Activated CD4-positive, alpha-beta T cell treated with anti-CD3 and anti-CD28 coated beads, Interleukin-2, Interleukin-6, amounts not matched to agents 100 ng/mL and 50 ng/mL, durations not matched to agents 16 hours and 8 hours (primary cell): ENCODE measurements around the gene IL23A.
"Not testable (repeated sequence)": the region's sequence is repeated elsewhere in the genome, so short reads cannot be mapped to it uniquely, and the experiment has no call there.

Source experiments
- DNase-seq: peaks from one replicate; pipeline ENCODE4 v3.0.0-alpha.2; 2020

The IL23A gene, protein sequence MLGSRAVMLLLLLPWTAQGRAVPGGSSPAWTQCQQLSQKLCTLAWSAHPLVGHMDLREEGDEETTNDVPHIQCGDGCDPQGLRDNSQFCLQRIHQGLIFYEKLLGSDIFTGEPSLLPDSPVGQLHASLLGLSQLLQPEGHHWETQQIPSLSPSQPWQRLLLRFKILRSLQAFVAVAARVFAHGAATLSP

DNA sequence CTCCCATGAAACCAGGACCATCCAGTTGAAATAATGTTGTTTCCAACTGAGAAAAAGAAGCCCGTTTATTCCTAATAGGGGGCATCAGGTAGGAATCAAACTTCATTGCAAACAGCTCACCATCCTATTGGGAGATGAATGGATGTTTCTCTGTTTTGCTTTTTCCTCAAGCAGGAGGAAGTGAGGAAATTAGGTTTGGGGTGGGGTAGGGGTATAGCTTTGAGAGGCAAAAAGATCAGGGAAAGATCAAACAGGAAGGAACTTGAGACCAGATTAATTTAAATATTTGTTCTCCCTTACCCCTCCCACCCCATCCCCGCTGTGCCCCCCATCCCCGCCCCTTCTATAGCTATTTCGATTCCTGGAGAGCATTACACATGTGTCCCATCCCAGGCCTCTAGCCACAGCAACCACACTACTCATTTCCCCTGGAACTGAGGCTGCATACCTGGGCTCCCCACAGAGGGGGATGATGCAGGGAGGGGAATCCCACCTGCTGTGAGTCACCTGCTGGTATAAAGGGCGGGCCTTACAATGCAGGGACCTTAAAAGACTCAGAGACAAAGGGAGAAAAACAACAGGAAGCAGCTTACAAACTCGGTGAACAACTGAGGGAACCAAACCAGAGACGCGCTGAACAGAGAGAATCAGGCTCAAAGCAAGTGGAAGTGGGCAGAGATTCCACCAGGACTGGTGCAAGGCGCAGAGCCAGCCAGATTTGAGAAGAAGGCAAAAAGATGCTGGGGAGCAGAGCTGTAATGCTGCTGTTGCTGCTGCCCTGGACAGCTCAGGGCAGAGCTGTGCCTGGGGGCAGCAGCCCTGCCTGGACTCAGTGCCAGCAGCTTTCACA, at the start of gene IL23A:
IL23A (plus strand) TSS at position 577 of the 850 bp plus-strand sequence; CDS start at position 738, 161 bp downstream.
- peak; percentile 87 for DNase-seq

DNA sequence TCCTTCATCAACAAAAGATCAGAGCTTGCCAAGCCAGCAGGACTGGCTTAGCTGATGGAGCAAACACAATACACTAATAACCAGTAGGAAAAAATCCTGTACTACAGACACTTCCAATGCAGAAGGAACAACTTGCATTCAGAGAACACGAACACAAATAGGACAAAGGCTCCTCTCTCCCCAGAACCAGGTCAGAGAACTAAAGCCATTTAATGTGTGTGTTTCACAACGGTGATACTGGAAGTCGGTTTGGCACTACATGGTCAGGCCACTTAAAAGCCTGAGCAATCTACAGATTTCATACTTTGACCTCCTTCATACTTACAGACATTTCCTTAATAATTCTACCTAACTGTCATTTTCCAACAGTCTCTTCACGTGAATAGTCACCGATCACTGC, 44.9 kb upstream of the IL23A start:
- DNase-seq = no peak

DNA sequence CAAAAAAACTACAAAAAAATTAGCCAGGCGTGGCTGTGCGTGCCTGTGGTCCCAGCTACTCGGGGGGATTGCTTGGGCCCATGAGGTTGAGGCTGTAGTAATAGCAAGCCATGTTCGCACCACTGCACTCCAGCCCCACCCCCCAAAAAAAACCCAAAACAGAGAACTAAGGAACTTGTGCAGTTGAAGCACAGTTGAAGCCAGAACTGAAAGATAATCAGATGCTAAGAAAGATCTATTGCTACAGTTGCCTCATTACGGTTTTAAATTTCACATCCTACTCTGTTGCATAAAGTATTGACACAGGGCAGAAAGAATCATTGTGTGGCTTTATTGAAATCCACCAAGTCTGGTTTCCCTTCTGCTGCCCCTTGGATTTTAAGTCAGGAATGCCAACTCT, 42.4 kb upstream of the IL23A start:
- no peak for DNase-seq

DNA sequence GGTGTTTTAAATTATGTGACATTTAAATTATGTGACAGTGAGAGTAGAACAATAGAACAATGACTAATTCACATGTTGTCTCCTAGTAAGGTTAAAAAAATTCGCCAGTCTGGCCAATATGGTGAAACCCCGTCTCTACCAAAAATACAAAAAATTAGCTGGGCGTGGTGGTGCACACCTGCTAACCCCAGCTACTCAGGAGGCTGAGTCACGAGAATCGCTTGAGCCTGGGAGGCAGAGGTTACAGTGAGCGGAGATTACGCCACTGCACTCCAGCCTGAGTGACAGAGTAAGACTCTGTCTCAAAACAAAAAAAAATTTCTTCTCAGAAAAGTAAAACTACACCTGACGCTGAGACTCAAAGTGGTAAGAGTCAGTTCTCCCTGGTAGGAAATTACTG, 41.3 kb upstream of the IL23A start:
- DNase-seq = no peak

DNA sequence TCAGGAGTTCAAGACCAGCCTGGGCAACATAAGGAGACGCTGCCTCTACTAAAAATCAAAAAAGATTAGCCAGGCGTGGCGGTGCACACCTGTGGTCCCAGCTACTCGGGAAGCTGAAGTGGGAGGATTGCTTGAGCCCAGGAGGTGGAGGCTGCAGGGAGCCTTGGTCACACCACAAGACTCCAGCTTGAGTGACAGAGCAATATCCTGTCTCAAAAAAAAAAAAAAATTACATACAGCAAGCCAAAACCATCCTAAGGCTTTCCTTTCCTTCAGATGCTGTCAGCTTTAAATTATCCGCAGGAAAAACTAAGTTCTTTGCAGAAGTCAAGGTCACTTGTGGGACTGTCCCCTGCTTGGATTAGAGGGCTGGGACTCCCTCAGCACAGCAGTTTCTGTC, 39.9 kb upstream of the IL23A start:
- no peak for DNase-seq

DNA sequence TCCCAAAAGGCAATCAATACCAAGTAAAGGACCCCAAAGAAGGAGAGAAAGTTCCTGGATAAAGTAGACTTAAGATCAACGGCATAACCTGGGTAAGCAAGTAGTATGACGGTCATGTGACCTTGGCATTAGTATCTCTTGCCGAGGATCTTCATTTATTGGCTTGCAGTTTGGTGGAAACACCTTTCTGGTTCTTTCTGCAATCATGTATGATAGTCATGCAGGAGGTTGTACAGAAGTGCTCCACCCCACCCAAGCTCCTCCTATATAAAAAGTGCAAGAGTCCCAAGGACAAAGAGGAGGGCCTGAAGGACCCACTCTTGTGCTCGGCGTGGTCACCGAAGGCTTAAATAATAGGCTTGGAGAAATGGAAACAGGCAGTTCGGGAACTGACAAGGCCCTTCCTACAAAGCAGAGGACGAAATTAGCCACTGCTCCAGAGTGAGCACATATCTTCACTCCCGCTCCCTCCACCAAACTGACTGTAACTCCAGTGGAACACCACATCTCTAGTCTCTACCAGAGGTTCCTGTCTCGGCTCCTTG, 39.3 kb upstream of the IL23A start:
- DNase-seq = peak; percentile 53

- peak; percentile 100 for DNase-seq
Measured at GRCh38 chr12:56299853-56300643, 38.6 kb upstream of the IL23A start, which contains the start of gene CS. Gene CS, minus strand, starts transcription at chr12:56300330. Its CDS starts 129 bp downstream, at chr12:56300201.

DNA sequence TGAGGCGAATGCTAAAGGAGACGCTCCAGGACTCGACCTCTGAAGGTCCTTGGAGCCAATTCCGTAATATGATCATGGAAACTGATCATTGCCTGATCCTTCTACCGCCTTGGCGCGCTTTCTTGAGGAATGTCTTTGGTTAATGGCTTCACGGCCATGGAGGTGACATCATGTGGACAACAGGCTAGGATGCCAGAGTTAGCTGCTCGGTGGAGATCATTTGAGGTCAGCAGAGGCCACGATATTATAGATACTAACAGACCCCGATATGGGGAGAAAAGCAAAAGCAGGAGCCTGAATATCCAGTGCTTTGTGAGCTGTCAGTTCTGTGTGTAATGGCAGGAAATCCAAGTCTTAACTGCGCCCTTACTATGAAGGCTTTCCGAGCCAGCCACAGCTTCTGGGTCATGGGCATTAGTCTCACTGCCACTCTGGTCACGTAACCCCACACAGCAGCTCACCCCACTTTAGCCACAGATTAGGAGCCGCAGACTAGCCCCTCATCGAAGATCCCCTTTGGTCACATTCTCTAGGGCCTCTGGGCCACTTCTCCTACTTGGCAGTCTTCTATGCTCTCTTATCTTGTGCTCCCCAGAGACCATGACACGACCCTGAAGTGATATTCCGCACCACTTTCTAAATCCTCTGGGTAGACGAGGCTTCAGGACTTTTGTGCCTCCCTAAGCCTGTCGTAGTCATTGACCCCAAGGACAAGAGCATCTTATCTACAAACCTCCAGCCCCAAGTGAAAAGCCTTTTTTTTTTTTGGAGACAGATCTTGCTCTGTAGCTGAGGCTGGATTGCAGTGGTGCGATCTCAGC, 37.8 kb upstream of the IL23A start:
- DNase-seq = no peak

DNA sequence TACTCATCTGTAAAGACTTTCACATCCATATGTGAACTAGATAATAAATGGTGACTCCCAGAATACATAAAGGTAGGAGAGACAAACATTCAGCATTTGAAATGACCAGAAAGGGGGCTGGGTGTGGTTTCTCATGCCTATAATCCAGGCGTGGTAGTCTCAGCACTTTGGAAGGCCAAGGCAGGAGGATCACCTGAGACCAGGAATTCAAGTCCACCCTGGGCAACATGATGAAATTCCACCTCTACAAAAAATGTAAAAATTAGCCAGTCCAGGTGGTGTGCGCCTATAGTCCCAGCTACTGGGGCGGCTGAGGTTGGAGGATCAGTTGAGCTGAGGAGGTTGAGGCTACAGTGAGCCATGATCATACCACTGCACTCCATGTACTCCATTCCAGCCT, 34.4 kb upstream of the IL23A start:
- DNase-seq = no peak

DNA sequence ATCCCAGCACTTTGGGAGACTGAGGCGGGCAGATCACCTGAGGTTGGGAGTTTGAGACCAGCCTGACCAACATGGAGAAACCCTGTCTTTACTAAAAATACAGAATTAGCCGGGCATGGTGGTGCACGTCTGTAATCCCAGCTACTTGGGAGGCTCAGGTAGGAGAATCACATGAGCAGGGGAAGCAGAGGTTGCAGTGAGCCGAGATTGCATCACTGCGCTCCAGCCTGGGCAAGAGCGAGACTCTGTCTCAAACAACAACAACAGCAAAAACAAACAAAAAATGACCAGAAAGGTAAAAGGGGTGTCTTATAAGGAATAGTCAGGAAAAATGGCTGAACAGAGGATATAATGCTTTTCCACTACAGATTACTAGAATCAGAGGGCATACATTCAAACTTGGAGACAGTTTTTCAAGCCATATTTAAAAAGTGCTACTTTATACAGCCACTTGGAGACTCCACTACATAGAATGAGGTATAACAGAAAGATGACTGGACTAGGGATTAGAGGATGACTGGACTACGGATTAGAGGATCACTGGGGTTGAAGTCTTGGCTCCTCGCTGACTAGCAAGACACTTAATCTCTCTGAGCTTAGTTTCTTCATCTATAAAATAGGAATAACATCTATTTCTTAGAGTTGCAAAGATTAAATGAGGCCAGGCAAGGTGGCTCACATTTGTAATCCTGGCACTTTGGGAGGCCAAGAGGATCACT, 33.7 kb upstream of the IL23A start:
- no peak for DNase-seq

DNA sequence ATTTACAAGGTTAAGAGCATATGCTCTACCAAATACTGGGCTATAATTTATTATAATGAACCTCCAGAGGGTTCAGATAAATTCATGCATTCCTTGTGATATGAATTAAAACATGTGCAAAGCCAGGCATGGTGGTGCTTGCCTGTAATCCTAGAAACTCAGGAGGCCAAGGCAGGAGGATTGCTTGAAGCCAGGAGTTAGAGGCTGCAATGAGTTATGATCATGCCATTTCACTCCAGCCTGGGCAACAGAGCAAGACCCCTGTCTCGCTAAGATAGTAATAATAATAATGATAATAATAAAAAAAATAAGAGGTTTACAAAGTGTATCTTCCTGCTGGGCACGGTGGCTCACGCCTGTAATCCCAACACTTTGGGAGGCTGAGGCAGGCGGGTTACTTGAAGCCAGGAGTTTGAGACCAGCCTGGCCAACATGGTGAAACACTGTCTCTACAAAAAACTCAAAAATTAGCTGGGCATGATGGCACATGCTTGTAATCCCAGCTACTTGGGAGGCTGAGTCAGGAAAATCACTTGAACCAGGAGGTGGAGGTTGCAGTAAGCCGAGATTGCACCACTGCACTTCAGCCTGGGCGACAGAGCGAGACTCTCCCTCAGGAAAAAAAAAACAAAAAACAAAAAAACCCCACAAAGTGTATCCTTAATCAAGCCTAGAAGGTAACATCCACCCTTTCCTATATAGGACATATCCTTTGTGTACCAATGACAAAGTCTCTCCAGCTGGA, 31.3 kb upstream of the IL23A start:
- no peak for DNase-seq

DNA sequence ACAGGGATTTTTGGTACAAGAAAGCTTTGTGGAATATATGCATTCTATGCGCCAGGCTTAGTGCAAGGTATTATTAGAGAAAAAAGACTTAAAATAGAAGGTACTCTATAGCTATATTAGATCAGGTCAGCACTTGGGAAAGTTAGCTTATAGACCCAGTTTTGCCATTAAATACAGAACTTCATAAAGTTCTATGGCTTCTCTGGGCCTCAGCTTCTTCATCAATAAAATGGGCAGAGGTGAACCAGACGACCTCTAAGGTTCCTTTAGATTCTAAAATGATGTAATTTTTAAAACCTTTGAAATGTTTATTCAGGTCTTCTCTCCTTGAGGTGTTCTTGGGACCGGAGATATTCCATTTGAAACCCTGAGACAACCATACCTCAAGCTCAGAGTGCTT, 30.0 kb upstream of the IL23A start:
- DNase-seq = no peak

- DNase-seq = no peak
Measured at GRCh38 chr12:56311003-56311402, 27.7 kb upstream of the IL23A start.

DNA sequence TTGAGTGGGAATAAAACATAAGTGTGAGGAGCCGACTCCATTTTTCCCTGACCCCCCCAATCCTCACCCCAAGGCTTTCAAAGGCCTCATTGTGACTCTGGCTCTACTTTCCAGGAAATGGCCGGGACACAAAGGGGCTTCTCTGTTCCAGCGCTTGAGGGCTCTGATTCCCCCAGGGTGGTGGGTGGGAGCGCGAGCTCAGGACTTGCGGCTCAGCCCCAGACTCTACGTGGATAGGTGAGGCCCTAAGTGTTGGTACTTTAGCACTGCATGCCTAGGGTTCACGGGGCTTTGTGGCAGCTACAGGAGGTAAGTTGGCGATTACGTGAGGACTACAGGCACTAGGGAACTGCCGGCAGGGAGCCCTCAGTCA, 23.4 kb upstream of the IL23A start:
- peak; percentile 16 for DNase-seq

DNA sequence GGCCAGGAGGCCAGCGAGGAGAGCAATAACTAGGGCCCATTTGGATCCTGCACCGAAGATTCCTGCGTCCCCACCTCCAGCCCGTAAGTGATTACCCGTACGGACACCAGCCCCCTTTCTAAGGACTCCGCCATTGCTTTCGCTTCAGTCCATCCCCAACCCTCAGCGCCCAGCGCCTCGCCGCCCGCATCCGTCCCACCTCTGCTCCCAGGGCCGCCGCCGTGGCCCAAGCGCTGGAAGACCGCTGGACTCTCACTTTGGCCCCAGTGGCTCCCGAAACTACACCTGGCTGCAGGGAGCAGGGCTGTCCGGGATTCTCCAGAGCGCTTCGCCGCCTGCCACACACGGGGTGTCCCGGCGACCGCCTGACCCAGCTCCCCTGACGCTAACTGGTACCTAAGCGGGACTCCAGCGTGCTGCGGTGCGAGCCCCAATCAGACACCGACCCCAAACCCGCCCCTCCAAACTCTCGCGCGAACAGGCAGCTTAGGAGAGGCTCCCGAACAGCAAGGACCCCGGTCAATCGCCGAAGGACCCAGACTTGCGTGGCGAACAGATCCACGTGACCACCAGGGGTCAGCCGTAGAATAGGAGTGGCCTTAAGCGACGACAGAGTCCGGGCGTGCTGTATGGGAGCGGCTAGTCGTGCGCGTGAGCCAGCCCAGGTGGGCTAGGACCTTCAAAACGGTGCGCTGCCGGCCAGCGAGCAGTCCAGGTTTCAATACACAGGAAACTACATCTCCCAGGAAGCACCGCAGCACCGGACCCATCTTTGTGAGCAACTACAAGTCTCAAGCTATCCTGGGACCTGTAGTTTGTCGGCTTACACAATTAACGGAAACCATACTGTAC, 22.8 kb upstream of the IL23A start, which contains the start of gene CNPY2:
CNPY2 (minus strand) TSS at position 367 of the 852 bp plus-strand sequence. CDS start 771 bp downstream, outside the sequence.
- peak; percentile 98 for DNase-seq

DNA sequence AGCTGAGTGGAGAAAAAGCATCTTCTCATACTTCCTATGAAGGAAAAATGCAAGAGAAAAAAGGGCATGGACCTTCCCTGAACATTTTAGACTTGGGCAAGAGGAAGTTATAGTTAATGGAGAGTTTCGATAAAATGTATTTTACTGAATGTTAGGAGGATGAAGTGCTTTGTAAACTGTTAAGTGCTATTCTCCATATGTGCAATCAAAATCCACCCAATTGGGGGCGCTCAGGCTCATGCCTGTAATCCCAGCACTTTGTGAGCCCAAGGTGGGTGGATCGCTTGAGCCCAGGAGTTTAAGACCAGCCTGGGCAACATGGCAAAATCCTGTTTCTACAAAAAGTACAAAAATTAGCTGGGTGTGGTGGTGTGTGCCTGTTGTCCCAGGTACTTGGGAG, 21.0 kb upstream of the IL23A start:
- no peak for DNase-seq

GRCh38 chr12:56321027-56321426, 17.7 kb upstream of the IL23A start:
- DNase-seq = no peak

DNA sequence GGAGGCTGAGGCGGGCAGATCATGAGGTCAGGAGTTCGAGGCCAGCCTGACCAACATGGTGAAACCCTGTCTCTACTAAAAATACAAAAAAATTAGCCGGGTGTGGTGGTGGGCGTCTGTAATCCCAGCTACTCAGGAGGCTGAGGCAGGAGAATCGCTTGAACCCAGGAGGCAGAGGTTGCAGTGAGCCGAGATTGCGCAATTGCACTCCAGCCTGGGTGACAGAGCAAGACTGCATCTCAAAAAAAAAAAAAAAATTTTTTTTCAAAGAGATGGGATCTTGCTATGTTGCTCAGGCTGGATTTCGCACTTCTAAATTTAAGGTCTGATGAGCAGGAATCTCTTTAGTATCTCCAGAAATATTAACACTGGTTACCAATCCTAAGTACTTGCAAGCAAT, 17.1 kb upstream of the IL23A start:
- DNase-seq = not testable (repeated sequence)

DNA sequence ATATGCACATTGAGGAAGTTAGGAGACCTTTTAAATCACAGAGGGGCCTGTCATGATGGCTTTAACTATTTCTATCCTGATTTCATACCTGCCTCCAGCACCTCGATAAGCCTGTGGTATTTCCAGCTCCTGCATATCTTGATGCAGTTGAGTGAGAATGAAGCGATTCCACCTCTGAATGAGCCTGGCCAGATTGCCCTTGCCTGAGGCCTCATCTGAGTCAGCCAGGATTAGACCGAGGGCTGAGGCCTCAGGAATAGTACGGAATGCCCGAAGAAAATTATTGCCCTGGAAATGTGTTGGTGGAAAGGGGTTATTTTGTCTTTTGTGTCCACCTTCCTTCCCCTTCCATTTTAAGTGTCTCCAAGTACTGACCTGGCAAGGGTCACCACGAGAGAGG, 14.5 kb upstream of the IL23A start:
- DNase-seq = no peak

- DNase-seq = no peak
Measured at GRCh38 chr12:56326126-56326525, 12.6 kb upstream of the IL23A start.
